ENCODE data around the gene TMEM129.

Gene TMEM129

GRCh38 chr4:1721003-1721665 lies at the start of gene TMEM129, which contains the start of gene TACC3:
Gene TMEM129, minus strand, starts transcription at chr4:1721323. Its CDS starts 486 bp downstream, at chr4:1720837.
Gene TACC3, plus strand, starts transcription at chr4:1721521. Its CDS starts 1,901 bp downstream, at chr4:1723422.
- DNase-seq = peak; percentile 95

GRCh38 chr4:1770791-1771231 lies 49.7 kb upstream of the TMEM129 start:
- no peak for DNase-seq

GRCh38 chr4:1770245-1770644 lies 49.1 kb upstream of the TMEM129 start:
- no peak for DNase-seq

GRCh38 chr4:1769692-1770091 lies 48.6 kb upstream of the TMEM129 start:
- no peak for DNase-seq

GRCh38 chr4:1768367-1769034 lies 47.4 kb upstream of the TMEM129 start:
- DNase-seq = no peak

GRCh38 chr4:1767770-1768366 lies 46.7 kb upstream of the TMEM129 start:
- DNase-seq = no peak

GRCh38 chr4:1767061-1767769 lies 46.1 kb upstream of the TMEM129 start:
- no peak for DNase-seq

- no peak for DNase-seq
These were observed 45.3 kb upstream of the TMEM129 start for GRCh38 chr4:1766106-1767060.

GRCh38 chr4:1765409-1766072 lies 44.4 kb upstream of the TMEM129 start:
- no peak for DNase-seq

- DNase-seq = no peak
These were observed 43.5 kb upstream of the TMEM129 start for GRCh38 chr4:1764670-1765069.

GRCh38 chr4:1763550-1764080 lies 42.5 kb upstream of the TMEM129 start:
- DNase-seq = no peak

GRCh38 chr4:1763070-1763549 lies 42.0 kb upstream of the TMEM129 start:
- no peak for DNase-seq

GRCh38 chr4:1762264-1763010 lies 41.3 kb upstream of the TMEM129 start:
- no peak for DNase-seq

GRCh38 chr4:1761130-1761689 lies 40.1 kb upstream of the TMEM129 start:
- no peak for DNase-seq

- DNase-seq = no peak
These were observed 39.5 kb upstream of the TMEM129 start for GRCh38 chr4:1760521-1761071.

GRCh38 chr4:1759818-1760223 lies 38.7 kb upstream of the TMEM129 start:
- no peak for DNase-seq

- no peak for DNase-seq
These were observed 38.2 kb upstream of the TMEM129 start for GRCh38 chr4:1759170-1759817.

GRCh38 chr4:1758306-1759121 lies 37.4 kb upstream of the TMEM129 start:
- no peak for DNase-seq
